ENCODE results near the gene RNF149.
A peak's percentile ranks its signal among the peaks of the same experiment; 100 is the strongest.
"Not testable (repeated sequence)": the region's sequence is repeated elsewhere in the genome, so short reads cannot be mapped to it uniquely, and the experiment has no call there.

The RNF149 gene

GRCh38 chr2:101341901-101342624 lies 33.6 kb upstream of the RNF149 start:
- Mint-ChIP-seq H3K4me3 (no peak overlapping the region), H3K36me3 (ENCODE audit: low read depth) (no peaks in the 10 kb centered on the region), H3K9me3 (no peaks in the 10 kb centered on the region), H3K4me1 (ENCODE audit: low read depth) (peaks cover 23% of the 10 kb centered on the region), H3K27ac (no peak overlapping the region), H3K27me3 (no peaks in the 10 kb centered on the region)

GRCh38 chr2:101341421-101341820 lies 32.9 kb upstream of the RNF149 start:
- Mint-ChIP-seq H3K4me1 (ENCODE audit: low read depth) (peaks cover 23% of the 10 kb centered on the region), H3K27me3 (no peaks in the 10 kb centered on the region), H3K36me3 (ENCODE audit: low read depth) (no peaks in the 10 kb centered on the region), H3K9me3 (no peaks in the 10 kb centered on the region), H3K4me3 (no peak overlapping the region), H3K27ac (no peak overlapping the region)

DNA sequence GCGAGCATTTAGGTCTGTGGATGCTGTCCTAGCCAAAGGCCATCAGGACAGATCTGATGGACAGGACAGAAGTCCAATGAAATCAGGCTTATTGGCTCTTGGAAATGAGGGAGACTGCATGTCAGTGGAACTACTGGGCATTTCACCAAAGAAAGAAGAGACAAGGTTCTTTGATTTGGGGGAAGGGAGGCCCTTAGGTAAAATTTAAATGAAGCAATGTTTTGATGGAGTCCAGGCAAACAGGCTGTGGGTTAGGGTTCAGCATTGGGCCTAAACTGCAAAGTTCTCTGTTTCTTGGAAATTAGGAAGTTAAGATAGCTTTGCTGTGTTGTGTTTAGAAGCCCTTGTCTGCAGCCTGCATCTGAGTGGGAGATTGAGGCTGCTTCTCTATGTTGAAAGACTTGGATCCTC lies 31.6 kb upstream of the RNF149 start:
- Mint-ChIP-seq H3K36me3 (ENCODE audit: low read depth) (no peaks in the 10 kb centered on the region), H3K4me3 (no peak overlapping the region), H3K27me3 (no peaks in the 10 kb centered on the region), H3K9me3 (no peaks in the 10 kb centered on the region), H3K4me1 (ENCODE audit: low read depth) (peaks cover 23% of the 10 kb centered on the region), H3K27ac (no peak overlapping the region)

DNA sequence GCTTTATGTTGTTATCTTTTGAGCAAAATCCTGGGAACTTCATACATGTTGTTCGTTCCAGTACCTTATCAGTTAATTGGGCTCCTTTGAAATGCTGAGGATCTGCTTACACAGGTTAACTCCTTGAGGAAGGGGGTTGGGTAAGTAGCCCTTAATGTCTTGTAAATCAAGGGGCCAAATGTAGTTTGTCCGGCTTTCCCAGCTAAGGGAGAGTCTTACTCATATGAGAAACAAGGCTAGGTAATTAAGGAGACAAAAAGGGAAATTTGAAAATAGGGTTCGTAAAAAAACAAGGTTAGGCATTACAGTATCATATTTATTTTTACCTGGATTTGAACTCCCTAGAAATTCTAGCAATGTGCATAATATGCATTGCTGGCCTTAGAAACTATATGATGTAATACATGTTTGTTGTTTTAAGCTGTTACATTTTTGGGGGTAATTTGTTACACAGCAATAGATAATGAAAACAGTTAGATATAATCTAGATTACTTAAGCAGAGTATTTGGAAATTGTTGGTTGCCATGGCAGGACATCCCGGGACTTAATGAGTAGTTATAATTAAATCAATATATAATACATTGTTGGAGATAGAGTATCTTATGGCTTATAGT lies 30.9 kb upstream of the RNF149 start:
- no peaks in the 10 kb centered on the region for H3K27me3 Mint-ChIP-seq
- H3K9me3 Mint-ChIP-seq, result no peaks in the 10 kb centered on the region
- no peak overlapping the region for H3K27ac Mint-ChIP-seq
- no peaks in the 10 kb centered on the region for H3K36me3 Mint-ChIP-seq (ENCODE audit: low read depth)
- H3K4me1 Mint-ChIP-seq (ENCODE audit: low read depth), result peaks cover 23% of the 10 kb centered on the region
- no peak overlapping the region for H3K4me3 Mint-ChIP-seq

- H3K27me3 Mint-ChIP-seq, result no peaks in the 10 kb centered on the region
- no peak overlapping the region for H3K27ac Mint-ChIP-seq
- no peaks in the 10 kb centered on the region for H3K36me3 Mint-ChIP-seq (ENCODE audit: low read depth)
- H3K4me1 Mint-ChIP-seq (ENCODE audit: low read depth), result peaks cover 38% of the 10 kb centered on the region
- H3K9me3 Mint-ChIP-seq, result no peaks in the 10 kb centered on the region
- no peak overlapping the region for H3K4me3 Mint-ChIP-seq
These were observed 29.4 kb upstream of the RNF149 start for GRCh38 chr2:101337877-101338276.

DNA sequence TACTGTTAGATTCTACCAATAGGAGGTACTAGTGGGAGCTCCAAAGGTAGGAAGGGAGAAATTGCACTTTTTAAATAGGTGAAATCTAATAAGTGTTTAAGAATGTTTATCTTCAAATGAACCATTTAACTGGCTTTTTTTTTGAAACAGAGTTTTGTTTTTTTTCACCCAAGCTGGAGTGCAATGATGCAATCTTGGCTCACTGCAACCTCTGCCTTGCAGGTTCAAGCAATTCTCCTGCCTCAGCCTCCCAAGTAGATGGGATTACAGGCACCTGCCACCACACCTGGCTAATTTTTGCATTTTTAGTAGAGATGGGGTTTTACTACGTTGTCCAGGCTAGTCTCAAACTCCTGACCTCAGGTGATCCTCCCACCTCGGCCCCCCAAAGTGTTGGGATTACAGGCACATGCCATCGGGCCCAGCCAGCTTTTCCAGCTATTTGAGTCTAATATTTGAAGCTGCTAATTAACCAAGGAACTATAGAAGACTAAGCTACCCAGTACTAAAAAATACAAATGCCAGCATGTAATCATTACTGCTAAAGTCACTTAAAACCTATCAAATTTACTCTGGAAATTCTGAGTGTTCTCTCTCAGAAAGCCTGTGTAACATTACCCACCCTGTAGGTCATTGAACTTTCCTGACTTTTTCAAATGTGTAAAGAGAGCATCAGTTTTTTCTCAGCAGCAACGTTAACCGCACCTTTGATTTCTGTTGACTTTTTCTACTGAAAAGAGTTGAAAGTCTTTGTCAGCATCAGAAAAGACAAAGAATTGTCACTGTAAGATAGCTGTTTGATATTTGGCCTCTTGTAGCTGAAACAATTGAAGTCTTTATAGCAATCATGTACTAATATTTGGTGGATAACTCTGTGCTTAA lies 24.6 kb upstream of the RNF149 start:
- Mint-ChIP-seq H3K4me1 (ENCODE audit: low read depth) (peaks cover 22% of the 10 kb centered on the region), H3K4me3 (no peak overlapping the region), H3K9me3 (no peaks in the 10 kb centered on the region), H3K27ac (peak overlapping the region; percentile 22), H3K27me3 (no peaks in the 10 kb centered on the region), H3K36me3 (ENCODE audit: low read depth) (no peaks in the 10 kb centered on the region)

GRCh38 chr2:101331202-101331601 lies 22.7 kb upstream of the RNF149 start:
- Mint-ChIP-seq H3K27ac (no peak overlapping the region), H3K27me3 (no peaks in the 10 kb centered on the region), H3K4me1 (ENCODE audit: low read depth) (peaks cover 22% of the 10 kb centered on the region), H3K4me3 (no peak overlapping the region), H3K36me3 (ENCODE audit: low read depth) (no peaks in the 10 kb centered on the region), H3K9me3 (no peaks in the 10 kb centered on the region)

- Mint-ChIP-seq H3K4me1 (ENCODE audit: low read depth) (peaks cover 22% of the 10 kb centered on the region), H3K9me3 (no peaks in the 10 kb centered on the region), H3K4me3 (peak overlapping the region; percentile 21), H3K27ac (peak overlapping the region; percentile 46), H3K36me3 (ENCODE audit: low read depth) (no peaks in the 10 kb centered on the region), H3K27me3 (no peaks in the 10 kb centered on the region)
These were observed 21.9 kb upstream of the RNF149 start for GRCh38 chr2:101330253-101330933.

DNA sequence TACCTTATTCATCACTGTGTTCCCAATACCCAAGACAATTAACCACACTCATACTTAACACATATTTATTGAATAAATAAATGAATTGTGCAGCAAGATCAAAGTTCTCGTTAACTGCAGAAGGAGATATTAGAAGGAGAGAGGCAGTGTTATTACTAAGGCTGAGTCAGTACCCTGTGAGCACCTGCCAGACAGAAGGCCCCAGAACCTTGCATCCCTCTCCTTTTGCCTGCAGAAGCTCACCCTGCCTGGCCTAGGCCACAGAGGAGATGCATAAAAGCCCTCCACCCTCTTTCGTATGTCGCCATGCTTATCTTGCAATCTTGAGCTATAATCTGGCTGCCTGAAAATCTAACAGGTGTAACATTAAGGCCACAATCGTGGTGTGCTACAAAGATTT lies 20.5 kb upstream of the RNF149 start:
- no peak overlapping the region for H3K4me3 Mint-ChIP-seq
- H3K27ac Mint-ChIP-seq, result peak overlapping the region; percentile 34
- no peaks in the 10 kb centered on the region for H3K36me3 Mint-ChIP-seq (ENCODE audit: low read depth)
- H3K27me3 Mint-ChIP-seq, result no peaks in the 10 kb centered on the region
- no peaks in the 10 kb centered on the region for H3K9me3 Mint-ChIP-seq
- peaks cover 19% of the 10 kb centered on the region for H3K4me1 Mint-ChIP-seq (ENCODE audit: low read depth)

- Mint-ChIP-seq H3K27ac (no peak overlapping the region), H3K27me3 (no peaks in the 10 kb centered on the region), H3K4me1 (ENCODE audit: low read depth) (peaks cover 14% of the 10 kb centered on the region), H3K36me3 (ENCODE audit: low read depth) (no peaks in the 10 kb centered on the region), H3K9me3 (no peaks in the 10 kb centered on the region), H3K4me3 (no peak overlapping the region)
These were observed 20.0 kb upstream of the RNF149 start for GRCh38 chr2:101328474-101329007.

GRCh38 chr2:101327863-101328394 lies 19.4 kb upstream of the RNF149 start:
- no peaks in the 10 kb centered on the region for H3K36me3 Mint-ChIP-seq (ENCODE audit: low read depth)
- H3K4me3 Mint-ChIP-seq, result no peak overlapping the region
- peaks cover 8% of the 10 kb centered on the region for H3K4me1 Mint-ChIP-seq (ENCODE audit: low read depth)
- H3K27ac Mint-ChIP-seq, result no peak overlapping the region
- no peaks in the 10 kb centered on the region for H3K9me3 Mint-ChIP-seq
- H3K27me3 Mint-ChIP-seq, result no peaks in the 10 kb centered on the region

GRCh38 chr2:101325425-101325824 lies 16.9 kb upstream of the RNF149 start:
- H3K4me1 Mint-ChIP-seq (ENCODE audit: low read depth), result no peaks in the 10 kb centered on the region
- H3K27ac Mint-ChIP-seq, result no peak overlapping the region
- no peak overlapping the region for H3K4me3 Mint-ChIP-seq
- no peaks in the 10 kb centered on the region for H3K36me3 Mint-ChIP-seq (ENCODE audit: low read depth)
- no peaks in the 10 kb centered on the region for H3K9me3 Mint-ChIP-seq
- H3K27me3 Mint-ChIP-seq, result no peaks in the 10 kb centered on the region

- not testable (repeated sequence) for H3K36me3 Mint-ChIP-seq (ENCODE audit: low read depth); H3K4me3 Mint-ChIP-seq; H3K27ac Mint-ChIP-seq; H3K9me3 Mint-ChIP-seq; H3K27me3 Mint-ChIP-seq
- peaks cover 29% of the 10 kb centered on the region for H3K4me1 Mint-ChIP-seq (ENCODE audit: low read depth)
These were observed 8.1 kb upstream of the RNF149 start for GRCh38 chr2:101316568-101316967.

DNA sequence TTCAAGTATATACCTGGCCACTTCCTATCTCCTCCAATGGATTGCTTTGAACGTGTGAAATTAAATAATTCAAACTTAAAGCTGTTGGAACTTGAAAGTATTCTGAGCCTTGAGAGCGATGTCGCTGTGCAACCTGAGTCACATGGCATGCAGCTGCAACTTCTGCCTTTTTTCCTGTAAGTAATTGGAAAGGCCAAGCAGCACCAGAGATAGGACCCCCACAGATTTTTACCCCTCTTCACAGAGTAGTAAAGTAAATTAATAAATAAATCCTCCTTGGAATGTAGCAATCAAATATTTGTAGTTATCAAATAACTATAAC lies 3.2 kb upstream of the RNF149 start:
- Mint-ChIP-seq H3K4me3 (peak overlapping the region; percentile 14), H3K9me3 (no peaks in the 10 kb centered on the region), H3K27me3 (no peaks in the 10 kb centered on the region), H3K4me1 (ENCODE audit: low read depth) (peaks cover 69% of the 10 kb centered on the region), H3K27ac (no peak overlapping the region), H3K36me3 (ENCODE audit: low read depth) (peaks cover 2% of the 10 kb centered on the region)

All from stimulated activated naive CD8-positive, alpha-beta T cell treated with anti-CD3 and anti-CD28 coated beads, Interleukin-15, Interleukin-2, amounts not matched to agents 100 ng/mL and 50 ng/mL, for 24 hours (primary cell).